ENCODE results near the gene POPDC2. TPM values are rescaled to one million over a fixed set of nuclear protein-coding genes. Genes with fewer than 3 reads are reported as not detected.

Gene POPDC2
- total RNA-seq, 1 donor = 0.27 TPM

DNA sequence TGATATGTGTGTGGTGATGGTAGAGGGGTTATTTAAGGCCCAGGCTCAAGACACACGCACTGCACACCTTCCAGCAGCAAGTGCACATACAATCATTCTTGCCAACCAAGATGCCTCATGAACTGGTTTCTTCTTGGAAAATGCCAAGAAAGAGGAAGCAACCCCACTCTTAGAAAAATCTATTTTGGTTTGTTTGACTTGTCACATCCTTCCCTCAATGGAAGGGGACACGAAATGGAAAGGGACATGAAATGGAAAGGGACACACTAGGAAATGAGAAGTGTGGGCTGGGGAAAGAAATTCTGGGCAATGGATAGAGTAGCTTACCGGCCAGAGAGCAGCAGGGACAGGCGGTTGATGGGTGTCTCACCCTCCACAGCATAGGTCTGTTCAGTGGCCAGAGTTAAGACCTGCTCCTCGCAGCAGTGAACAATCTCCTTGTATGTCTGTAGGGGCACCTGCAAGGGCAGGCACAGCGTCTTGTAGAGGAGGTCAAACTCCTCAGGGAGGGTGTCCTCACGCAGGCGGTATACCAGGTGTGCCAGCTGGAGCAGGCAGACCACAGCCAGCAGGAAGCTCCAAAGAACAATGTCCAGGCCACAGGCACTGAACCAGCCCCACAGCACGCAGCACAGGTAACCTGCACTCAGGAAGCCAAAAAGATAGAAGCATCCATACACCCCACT is 640 bp downstream of the POPDC2 start:
- TF ChIP-seq, protein P1, sequence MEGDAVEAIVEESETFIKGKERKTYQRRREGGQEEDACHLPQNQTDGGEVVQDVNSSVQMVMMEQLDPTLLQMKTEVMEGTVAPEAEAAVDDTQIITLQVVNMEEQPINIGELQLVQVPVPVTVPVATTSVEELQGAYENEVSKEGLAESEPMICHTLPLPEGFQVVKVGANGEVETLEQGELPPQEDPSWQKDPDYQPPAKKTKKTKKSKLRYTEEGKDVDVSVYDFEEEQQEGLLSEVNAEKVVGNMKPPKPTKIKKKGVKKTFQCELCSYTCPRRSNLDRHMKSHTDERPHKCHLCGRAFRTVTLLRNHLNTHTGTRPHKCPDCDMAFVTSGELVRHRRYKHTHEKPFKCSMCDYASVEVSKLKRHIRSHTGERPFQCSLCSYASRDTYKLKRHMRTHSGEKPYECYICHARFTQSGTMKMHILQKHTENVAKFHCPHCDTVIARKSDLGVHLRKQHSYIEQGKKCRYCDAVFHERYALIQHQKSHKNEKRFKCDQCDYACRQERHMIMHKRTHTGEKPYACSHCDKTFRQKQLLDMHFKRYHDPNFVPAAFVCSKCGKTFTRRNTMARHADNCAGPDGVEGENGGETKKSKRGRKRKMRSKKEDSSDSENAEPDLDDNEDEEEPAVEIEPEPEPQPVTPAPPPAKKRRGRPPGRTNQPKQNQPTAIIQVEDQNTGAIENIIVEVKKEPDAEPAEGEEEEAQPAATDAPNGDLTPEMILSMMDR (IDR thresholded peaks at IDR 0.05; ENCODE audit: insufficient read depth, low read length) = no peak
- H3K4me3 ChIP-seq (ENCODE audit: low read depth, low read length) = no peak overlapping the region
- no peak for DNase-seq (ENCODE audit: low read depth)

DNA sequence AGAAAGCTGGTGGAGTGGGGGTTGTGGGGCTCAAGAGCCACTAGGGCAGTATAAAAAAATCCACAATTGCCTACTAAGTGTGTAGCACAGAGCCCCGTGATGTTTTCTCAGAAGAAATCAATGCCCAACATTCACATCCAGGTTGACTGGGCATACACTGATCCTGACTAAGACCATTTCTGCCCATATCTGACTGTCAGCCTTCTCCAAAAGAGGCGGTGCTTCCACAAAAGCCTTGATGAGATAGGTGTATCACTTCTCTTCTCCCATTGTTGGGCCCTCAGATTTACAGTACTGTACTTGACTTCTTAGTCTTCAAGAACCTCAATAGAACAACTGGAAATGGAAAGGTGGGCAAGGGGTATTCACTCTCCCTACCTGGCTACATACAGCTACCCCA is 1.4 kb downstream of the POPDC2 start:
- no peak overlapping the region for H3K4me3 ChIP-seq (ENCODE audit: low read depth, low read length)
- no peak for DNase-seq (ENCODE audit: low read depth)
- TF ChIP-seq, protein P1 (IDR thresholded peaks at IDR 0.05; ENCODE audit: insufficient read depth, low read length) = no peak

DNA sequence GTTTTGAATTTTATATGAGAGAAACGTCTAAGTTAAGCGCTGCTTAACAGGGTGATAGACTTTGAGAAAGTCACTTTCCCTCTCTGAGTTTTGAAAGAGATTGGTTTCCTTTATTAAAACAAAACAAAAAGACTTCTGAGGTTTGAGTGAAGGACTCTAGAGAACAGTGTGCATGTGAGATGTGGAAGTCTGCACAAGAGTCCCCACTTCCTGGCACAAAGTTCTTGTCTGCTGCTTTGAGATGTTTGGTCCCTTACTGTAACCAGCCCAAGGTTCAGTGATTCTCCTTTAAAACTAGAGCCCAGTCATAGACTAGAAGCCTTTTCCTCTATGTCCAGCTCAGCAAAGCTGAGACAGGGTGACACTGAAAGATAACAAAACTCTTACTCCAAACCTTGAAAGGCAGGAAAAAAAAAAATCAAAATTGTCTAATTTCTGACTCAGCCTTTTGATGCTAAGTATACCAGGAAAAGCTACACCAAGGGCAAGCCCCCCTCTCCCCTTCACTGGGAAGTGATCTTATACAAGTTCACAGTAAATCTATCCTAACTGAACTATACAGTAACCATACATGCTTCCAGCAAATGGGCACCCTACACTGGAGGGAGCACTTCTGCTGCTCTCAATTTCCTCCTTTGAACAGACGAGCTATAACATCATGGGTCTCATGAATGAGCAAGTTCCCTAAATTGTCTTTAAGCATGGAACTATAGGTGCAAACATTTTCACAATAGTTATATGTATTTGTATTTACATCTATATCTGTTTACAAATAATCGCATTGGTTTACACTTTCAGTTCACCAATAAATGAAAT is 2.3 kb downstream of the POPDC2 start:
- no peak for DNase-seq (ENCODE audit: low read depth)
- H3K4me3 ChIP-seq (ENCODE audit: low read depth, low read length) = no peak overlapping the region
- TF ChIP-seq, protein P1 (IDR thresholded peaks at IDR 0.05; ENCODE audit: insufficient read depth, low read length) = no peak

DNA sequence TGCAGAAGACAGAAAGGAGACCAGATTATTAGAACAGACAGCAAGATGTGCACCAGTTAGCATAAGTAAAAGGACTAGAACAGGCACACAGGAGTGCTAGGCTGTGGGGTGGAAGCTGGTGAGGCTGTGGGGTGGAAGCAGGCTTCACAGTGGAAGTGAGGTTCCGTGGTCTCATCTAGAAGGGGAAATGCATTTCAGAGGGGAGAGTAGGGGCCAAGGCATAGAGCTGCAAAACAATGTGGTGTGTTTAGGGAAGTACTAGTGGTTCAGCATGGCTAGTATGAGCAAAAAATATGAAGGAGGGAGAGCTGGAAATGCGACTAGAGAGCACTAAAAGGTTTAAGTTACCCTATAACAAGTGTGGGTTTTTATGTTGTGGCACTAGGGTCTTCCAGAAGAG is 6.5 kb downstream of the POPDC2 start:
- no peak overlapping the region for H3K4me3 ChIP-seq (ENCODE audit: low read depth, low read length)
- TF ChIP-seq, protein P1 (IDR thresholded peaks at IDR 0.05; ENCODE audit: insufficient read depth, low read length) = no peak
- no peak for DNase-seq (ENCODE audit: low read depth)

DNA sequence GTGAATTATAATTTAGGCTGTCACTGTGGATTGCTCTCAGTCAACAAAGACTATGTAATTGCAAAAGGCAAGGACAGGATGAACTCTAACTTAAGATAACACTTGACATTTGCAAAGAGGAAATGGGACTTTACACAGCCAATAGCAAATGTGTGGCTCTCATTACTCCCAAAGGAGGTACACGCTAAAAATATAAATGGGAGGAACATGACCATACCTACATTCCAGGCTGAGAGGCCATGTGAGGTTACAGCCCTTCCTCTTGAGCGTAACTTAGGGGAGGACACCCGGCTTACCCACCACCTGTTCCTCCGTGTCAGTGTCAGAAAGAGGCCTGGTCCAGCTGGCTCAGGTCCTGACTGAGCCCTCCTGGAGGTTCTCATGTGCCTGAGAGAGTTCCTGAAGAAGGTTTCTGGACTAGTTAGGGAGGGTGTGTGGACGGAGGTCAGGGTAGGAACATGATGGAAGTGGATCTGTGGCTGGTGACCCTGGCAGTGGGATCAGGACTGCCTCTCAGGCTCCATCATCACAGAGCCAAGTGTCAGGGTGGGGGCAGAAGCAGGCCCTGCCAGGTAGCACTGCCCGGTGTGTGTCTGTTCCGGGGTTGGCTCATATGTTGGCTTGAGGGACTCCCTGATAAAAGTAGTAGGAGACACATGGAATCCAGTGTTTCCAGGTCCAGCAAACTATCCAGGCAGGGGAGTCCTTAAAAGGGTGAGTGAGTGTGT is 7.9 kb downstream of the POPDC2 start:
- DNase-seq (ENCODE audit: low read depth) = no peak
- TF ChIP-seq, protein P1 (IDR thresholded peaks at IDR 0.05; ENCODE audit: insufficient read depth, low read length) = no peak
- no peak overlapping the region for H3K4me3 ChIP-seq (ENCODE audit: low read depth, low read length)

DNA sequence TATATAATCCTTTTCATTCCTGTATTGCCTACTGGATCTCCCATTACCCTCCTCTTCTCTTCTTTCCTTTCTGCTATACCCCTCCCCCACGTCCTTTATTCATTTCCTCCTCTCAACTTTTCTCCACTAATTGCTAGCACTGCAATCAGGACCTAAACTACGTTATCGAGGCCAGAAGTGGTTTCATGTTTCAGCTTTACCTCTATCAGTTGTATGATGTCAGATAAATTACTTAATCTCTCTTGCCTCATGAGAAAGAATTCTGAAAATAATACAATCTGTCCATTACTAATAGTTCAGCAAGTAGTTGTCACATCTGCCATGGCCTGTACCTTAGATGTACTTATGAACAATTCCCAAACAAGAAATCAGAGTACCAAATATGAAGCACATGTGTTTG is 10.6 kb downstream of the POPDC2 start:
- no peak overlapping the region for H3K4me3 ChIP-seq (ENCODE audit: low read depth, low read length)
- TF ChIP-seq, protein P1 (IDR thresholded peaks at IDR 0.05; ENCODE audit: insufficient read depth, low read length) = no peak
- DNase-seq (ENCODE audit: low read depth) = peak; percentile 48
